Activated CD4-positive, alpha-beta T cell treated with anti-CD3 and anti-CD28 coated beads for 1 hour (primary cell): ENCODE measurements around the gene SSC5D.

ENCODE experiments used
- DNase-seq: peaks from one replicate; pipeline ENCODE4 v3.0.0-alpha.2; 2020

Gene SSC5D

DNA sequence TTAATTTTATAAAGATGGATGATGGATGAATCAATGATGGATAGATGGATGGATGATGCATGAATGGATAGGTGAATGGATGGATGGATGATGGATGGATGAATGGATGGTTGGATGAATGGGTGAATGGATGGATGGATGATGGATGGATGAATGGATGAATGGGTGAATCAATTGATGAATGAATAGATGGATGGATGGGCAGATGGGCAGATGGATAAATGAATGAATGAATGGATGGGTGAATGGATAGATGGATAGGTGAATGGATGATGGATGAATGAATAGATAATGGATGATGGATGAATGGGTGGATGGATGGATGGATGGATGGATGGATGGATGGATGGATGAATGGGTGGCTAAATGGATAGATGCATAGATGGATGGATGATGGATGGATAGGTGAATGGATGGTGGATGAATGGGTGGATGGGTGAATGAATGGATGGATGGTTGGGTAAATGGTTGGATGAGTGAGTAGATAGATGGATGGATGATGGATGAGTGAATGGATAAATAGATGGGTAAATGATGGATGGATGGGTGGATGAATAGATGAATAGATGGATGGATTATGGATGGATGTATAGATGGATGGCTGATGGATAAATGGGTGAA is 79.6 kb downstream of the SSC5D start:
- DNase-seq: no peak
